ENCODE data around the gene DIDO1.

DIDO1 gene

GRCh38 chr20:62895539-62895938, 30.8 kb downstream of the DIDO1 start:
- Histone ChIP-seq H3K18ac (ENCODE audit: low read length) (no peak overlapping the region), H3K79me1 (ENCODE audit: low read length) (peaks cover 6% of the 10 kb centered on the region), H3K56ac (ENCODE audit: low read length) (no peak overlapping the region), H3K4me2 (ENCODE audit: low read length) (no peak overlapping the region), H3K79me2 (ENCODE audit: control insufficient read depth, insufficient read depth, low read length) (no peaks in the 10 kb centered on the region), H3K36me3 (ENCODE audit: control insufficient read depth, insufficient read depth, low read length) (peaks cover 14% of the 10 kb centered on the region), H2BK120ac (ENCODE audit: low read depth, low read length) (no peak overlapping the region), H3K4me1 (ENCODE audit: control insufficient read depth, low read depth, low read length) (peaks cover 15% of the 10 kb centered on the region), H4K5ac (ENCODE audit: low read length) (no peak overlapping the region), H4K8ac (ENCODE audit: low read depth, low read length) (no peak overlapping the region), H3K23ac (ENCODE audit: low read length) (no peak overlapping the region), H2AK5ac (ENCODE audit: low read length) (no peak overlapping the region), H3K27ac (ENCODE audit: low read depth, low read length) (no peak overlapping the region), H2BK5ac (ENCODE audit: low read length) (no peak overlapping the region), H3K4ac (ENCODE audit: low read depth, low read length) (no peak overlapping the region), H2BK15ac (replicated peaks; ENCODE audit: low read depth) (no peak overlapping the region), H3K9ac (ENCODE audit: low read length) (no peak overlapping the region), H3K4me3 (ENCODE audit: low read length) (no peak overlapping the region), H3K27me3 (ENCODE audit: insufficient read depth, low read length, poor library complexity) (no peaks in the 10 kb centered on the region)
- no peak for DNase-seq
- no CpG with 5 or more reads among the region's 9 CpGs for WGBS (ENCODE audit: extremely low coverage, insufficient coverage, low lambda C conversion rate)

- no peak overlapping the region for H3K4ac ChIP-seq (ENCODE audit: low read depth, low read length)
- H3K36me3 ChIP-seq (ENCODE audit: control insufficient read depth, insufficient read depth, low read length) = peaks cover 19% of the 10 kb centered on the region
- no peak overlapping the region for H4K8ac ChIP-seq (ENCODE audit: low read depth, low read length)
- H3K4me2 ChIP-seq (ENCODE audit: low read length) = no peak overlapping the region
- H3K4me1 ChIP-seq (ENCODE audit: control insufficient read depth, low read depth, low read length) = peaks cover 7% of the 10 kb centered on the region
- no peak overlapping the region for H3K23ac ChIP-seq (ENCODE audit: low read length)
- H4K5ac ChIP-seq (ENCODE audit: low read length) = no peak overlapping the region
- H3K27ac ChIP-seq (ENCODE audit: low read depth, low read length) = no peak overlapping the region
- H3K56ac ChIP-seq (ENCODE audit: low read length) = no peak overlapping the region
- H3K4me3 ChIP-seq (ENCODE audit: low read length) = no peak overlapping the region
- no peaks in the 10 kb centered on the region for H3K79me2 ChIP-seq (ENCODE audit: control insufficient read depth, insufficient read depth, low read length)
- no CpG with 5 or more reads among the region's 14 CpGs for WGBS (ENCODE audit: extremely low coverage, insufficient coverage, low lambda C conversion rate)
- H2BK120ac ChIP-seq (ENCODE audit: low read depth, low read length) = no peak overlapping the region
- DNase-seq = no peak
- no peaks in the 10 kb centered on the region for H3K27me3 ChIP-seq (ENCODE audit: insufficient read depth, low read length, poor library complexity)
- no peak overlapping the region for H3K9ac ChIP-seq (ENCODE audit: low read length)
- no peak overlapping the region for H2AK5ac ChIP-seq (ENCODE audit: low read length)
- no peak overlapping the region for H2BK5ac ChIP-seq (ENCODE audit: low read length)
- H3K79me1 ChIP-seq (ENCODE audit: low read length) = peaks cover 1% of the 10 kb centered on the region
- no peak overlapping the region for H2BK15ac ChIP-seq (replicated peaks; ENCODE audit: low read depth)
- H3K18ac ChIP-seq (ENCODE audit: low read length) = no peak overlapping the region
These were observed 32.0 kb downstream of the DIDO1 start for GRCh38 chr20:62894261-62894660.

- Histone ChIP-seq H3K79me2 (ENCODE audit: control insufficient read depth, insufficient read depth, low read length) (no peaks in the 10 kb centered on the region), H3K18ac (ENCODE audit: low read length) (no peak overlapping the region), H3K4ac (ENCODE audit: low read depth, low read length) (no peak overlapping the region), H2BK5ac (ENCODE audit: low read length) (no peak overlapping the region), H3K27me3 (ENCODE audit: insufficient read depth, low read length, poor library complexity) (no peaks in the 10 kb centered on the region), H3K4me1 (ENCODE audit: control insufficient read depth, low read depth, low read length) (peaks cover 3% of the 10 kb centered on the region), H3K4me3 (ENCODE audit: low read length) (no peak overlapping the region), H4K5ac (ENCODE audit: low read length) (no peak overlapping the region), H2AK5ac (ENCODE audit: low read length) (no peak overlapping the region), H4K8ac (ENCODE audit: low read depth, low read length) (no peak overlapping the region), H3K27ac (ENCODE audit: low read depth, low read length) (no peak overlapping the region), H3K79me1 (ENCODE audit: low read length) (peaks cover 1% of the 10 kb centered on the region), H3K36me3 (ENCODE audit: control insufficient read depth, insufficient read depth, low read length) (peaks cover 19% of the 10 kb centered on the region), H3K56ac (ENCODE audit: low read length) (no peak overlapping the region), H3K23ac (ENCODE audit: low read length) (no peak overlapping the region), H3K4me2 (ENCODE audit: low read length) (no peak overlapping the region), H2BK120ac (ENCODE audit: low read depth, low read length) (no peak overlapping the region), H2BK15ac (replicated peaks; ENCODE audit: low read depth) (no peak overlapping the region), H3K9ac (ENCODE audit: low read length) (no peak overlapping the region)
- no CpG with 5 or more reads among the region's 14 CpGs for WGBS (ENCODE audit: extremely low coverage, insufficient coverage, low lambda C conversion rate)
- no peak for DNase-seq
These were observed 32.6 kb downstream of the DIDO1 start for GRCh38 chr20:62893700-62894099.

- Histone ChIP-seq H2AK5ac (ENCODE audit: low read length) (no peak overlapping the region), H3K79me2 (ENCODE audit: control insufficient read depth, insufficient read depth, low read length) (no peaks in the 10 kb centered on the region), H3K4me2 (ENCODE audit: low read length) (no peak overlapping the region), H2BK120ac (ENCODE audit: low read depth, low read length) (no peak overlapping the region), H3K9ac (ENCODE audit: low read length) (no peak overlapping the region), H3K27ac (ENCODE audit: low read depth, low read length) (no peak overlapping the region), H3K36me3 (ENCODE audit: control insufficient read depth, insufficient read depth, low read length) (peaks cover 22% of the 10 kb centered on the region), H4K5ac (ENCODE audit: low read length) (no peak overlapping the region), H2BK15ac (replicated peaks; ENCODE audit: low read depth) (no peak overlapping the region), H4K8ac (ENCODE audit: low read depth, low read length) (no peak overlapping the region), H3K4me1 (ENCODE audit: control insufficient read depth, low read depth, low read length) (no peaks in the 10 kb centered on the region), H3K4me3 (ENCODE audit: low read length) (no peak overlapping the region), H3K4ac (ENCODE audit: low read depth, low read length) (no peak overlapping the region), H3K56ac (ENCODE audit: low read length) (no peak overlapping the region), H3K23ac (ENCODE audit: low read length) (no peak overlapping the region), H3K18ac (ENCODE audit: low read length) (no peak overlapping the region), H3K79me1 (ENCODE audit: low read length) (no peaks in the 10 kb centered on the region), H3K27me3 (ENCODE audit: insufficient read depth, low read length, poor library complexity) (no peaks in the 10 kb centered on the region), H2BK5ac (ENCODE audit: low read length) (no peak overlapping the region)
- no CpG with 5 or more reads among the region's 25 CpGs for WGBS (ENCODE audit: extremely low coverage, insufficient coverage, low lambda C conversion rate)
- no peak for DNase-seq
These were observed 33.7 kb downstream of the DIDO1 start for GRCh38 chr20:62892348-62893304.

- H3K79me1 ChIP-seq (ENCODE audit: low read length) = no peaks in the 10 kb centered on the region
- no peak overlapping the region for H3K23ac ChIP-seq (ENCODE audit: low read length)
- H3K4ac ChIP-seq (ENCODE audit: low read depth, low read length) = no peak overlapping the region
- no peak overlapping the region for H4K5ac ChIP-seq (ENCODE audit: low read length)
- no peak overlapping the region for H3K9ac ChIP-seq (ENCODE audit: low read length)
- no peak overlapping the region for H3K4me3 ChIP-seq (ENCODE audit: low read length)
- H3K4me2 ChIP-seq (ENCODE audit: low read length) = no peak overlapping the region
- no peak overlapping the region for H2AK5ac ChIP-seq (ENCODE audit: low read length)
- DNase-seq = no peak
- H3K27me3 ChIP-seq (ENCODE audit: insufficient read depth, low read length, poor library complexity) = no peaks in the 10 kb centered on the region
- peaks cover 22% of the 10 kb centered on the region for H3K36me3 ChIP-seq (ENCODE audit: control insufficient read depth, insufficient read depth, low read length)
- H4K8ac ChIP-seq (ENCODE audit: low read depth, low read length) = no peak overlapping the region
- H2BK5ac ChIP-seq (ENCODE audit: low read length) = no peak overlapping the region
- H3K56ac ChIP-seq (ENCODE audit: low read length) = no peak overlapping the region
- H3K18ac ChIP-seq (ENCODE audit: low read length) = no peak overlapping the region
- H3K79me2 ChIP-seq (ENCODE audit: control insufficient read depth, insufficient read depth, low read length) = no peaks in the 10 kb centered on the region
- no peak overlapping the region for H3K27ac ChIP-seq (ENCODE audit: low read depth, low read length)
- H3K4me1 ChIP-seq (ENCODE audit: control insufficient read depth, low read depth, low read length) = no peaks in the 10 kb centered on the region
- no CpG with 5 or more reads among the region's 15 CpGs for WGBS (ENCODE audit: extremely low coverage, insufficient coverage, low lambda C conversion rate)
- no peak overlapping the region for H2BK15ac ChIP-seq (replicated peaks; ENCODE audit: low read depth)
- H2BK120ac ChIP-seq (ENCODE audit: low read depth, low read length) = no peak overlapping the region
These were observed 35.2 kb downstream of the DIDO1 start for GRCh38 chr20:62891111-62891510.
